ENCODE measurements around the gene MRPS7. TPM values are rescaled to one million over a fixed set of nuclear protein-coding genes. Genes with fewer than 3 reads are reported as not detected.

The MRPS7 gene
- total and polyA plus RNA-seq, 9 of the 15 experiments (the other 6 are each of a cell fraction or from before 2014, with no cell fraction given): 107 to 244 (median 132) TPM

GRCh38 chr17:75246404-75246803 lies 15.3 kb upstream of the MRPS7 start (continued):
- TF ChIP-seq, protein P1, sequence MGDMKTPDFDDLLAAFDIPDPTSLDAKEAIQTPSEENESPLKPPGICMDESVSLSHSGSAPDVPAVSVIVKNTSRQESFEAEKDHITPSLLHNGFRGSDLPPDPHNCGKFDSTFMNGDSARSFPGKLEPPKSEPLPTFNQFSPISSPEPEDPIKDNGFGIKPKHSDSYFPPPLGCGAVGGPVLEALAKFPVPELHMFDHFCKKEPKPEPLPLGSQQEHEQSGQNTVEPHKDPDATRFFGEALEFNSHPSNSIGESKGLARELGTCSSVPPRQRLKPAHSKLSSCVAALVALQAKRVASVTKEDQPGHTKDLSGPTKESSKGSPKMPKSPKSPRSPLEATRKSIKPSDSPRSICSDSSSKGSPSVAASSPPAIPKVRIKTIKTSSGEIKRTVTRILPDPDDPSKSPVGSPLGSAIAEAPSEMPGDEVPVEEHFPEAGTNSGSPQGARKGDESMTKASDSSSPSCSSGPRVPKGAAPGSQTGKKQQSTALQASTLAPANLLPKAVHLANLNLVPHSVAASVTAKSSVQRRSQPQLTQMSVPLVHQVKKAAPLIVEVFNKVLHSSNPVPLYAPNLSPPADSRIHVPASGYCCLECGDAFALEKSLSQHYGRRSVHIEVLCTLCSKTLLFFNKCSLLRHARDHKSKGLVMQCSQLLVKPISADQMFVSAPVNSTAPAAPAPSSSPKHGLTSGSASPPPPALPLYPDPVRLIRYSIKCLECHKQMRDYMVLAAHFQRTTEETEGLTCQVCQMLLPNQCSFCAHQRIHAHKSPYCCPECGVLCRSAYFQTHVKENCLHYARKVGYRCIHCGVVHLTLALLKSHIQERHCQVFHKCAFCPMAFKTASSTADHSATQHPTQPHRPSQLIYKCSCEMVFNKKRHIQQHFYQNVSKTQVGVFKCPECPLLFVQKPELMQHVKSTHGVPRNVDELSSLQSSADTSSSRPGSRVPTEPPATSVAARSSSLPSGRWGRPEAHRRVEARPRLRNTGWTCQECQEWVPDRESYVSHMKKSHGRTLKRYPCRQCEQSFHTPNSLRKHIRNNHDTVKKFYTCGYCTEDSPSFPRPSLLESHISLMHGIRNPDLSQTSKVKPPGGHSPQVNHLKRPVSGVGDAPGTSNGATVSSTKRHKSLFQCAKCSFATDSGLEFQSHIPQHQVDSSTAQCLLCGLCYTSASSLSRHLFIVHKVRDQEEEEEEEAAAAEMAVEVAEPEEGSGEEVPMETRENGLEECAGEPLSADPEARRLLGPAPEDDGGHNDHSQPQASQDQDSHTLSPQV (IDR thresholded peaks at IDR 0.05): no peak
- TF ChIP-seq ZNF511 (CRISPR knock-in tag; IDR thresholded peaks at IDR 0.05) (no peak), PATZ1 (CRISPR knock-in tag; IDR thresholded peaks at IDR 0.05; ENCODE audit: borderline replicate concordance) (no peak), SMARCA5 (IDR thresholded peaks at IDR 0.05) (no peak), MIER1 (IDR thresholded peaks at IDR 0.05; ENCODE audit: low read depth) (no peak), SPI1 (IDR thresholded peaks at IDR 0.05; ENCODE audit: borderline replicate concordance, low read depth, low read length) (no peak), ZNF311 (CRISPR knock-in tag; IDR thresholded peaks at IDR 0.05) (no peak)

Measured in K562 (cell line).